HG02970 (cell line): Measurements from ENCODE around the gene GLRX3.
"Not testable (repeated sequence)": the region's sequence is repeated elsewhere in the genome, so short reads cannot be mapped to it uniquely, and the experiment has no call there.

Source experiments
- ATAC-seq: cut with Tn5 transposase; IDR thresholded peaks from one replicate; pipeline ENCODE4 v1.9.1; 2021; ENCODE audit warnings: mild to moderate bottlenecking, moderate library complexity, moderate number of reproducible peaks; ENCODE audit not compliant: unreplicated experiment, low FRiP score

The GLRX3 gene

DNA sequence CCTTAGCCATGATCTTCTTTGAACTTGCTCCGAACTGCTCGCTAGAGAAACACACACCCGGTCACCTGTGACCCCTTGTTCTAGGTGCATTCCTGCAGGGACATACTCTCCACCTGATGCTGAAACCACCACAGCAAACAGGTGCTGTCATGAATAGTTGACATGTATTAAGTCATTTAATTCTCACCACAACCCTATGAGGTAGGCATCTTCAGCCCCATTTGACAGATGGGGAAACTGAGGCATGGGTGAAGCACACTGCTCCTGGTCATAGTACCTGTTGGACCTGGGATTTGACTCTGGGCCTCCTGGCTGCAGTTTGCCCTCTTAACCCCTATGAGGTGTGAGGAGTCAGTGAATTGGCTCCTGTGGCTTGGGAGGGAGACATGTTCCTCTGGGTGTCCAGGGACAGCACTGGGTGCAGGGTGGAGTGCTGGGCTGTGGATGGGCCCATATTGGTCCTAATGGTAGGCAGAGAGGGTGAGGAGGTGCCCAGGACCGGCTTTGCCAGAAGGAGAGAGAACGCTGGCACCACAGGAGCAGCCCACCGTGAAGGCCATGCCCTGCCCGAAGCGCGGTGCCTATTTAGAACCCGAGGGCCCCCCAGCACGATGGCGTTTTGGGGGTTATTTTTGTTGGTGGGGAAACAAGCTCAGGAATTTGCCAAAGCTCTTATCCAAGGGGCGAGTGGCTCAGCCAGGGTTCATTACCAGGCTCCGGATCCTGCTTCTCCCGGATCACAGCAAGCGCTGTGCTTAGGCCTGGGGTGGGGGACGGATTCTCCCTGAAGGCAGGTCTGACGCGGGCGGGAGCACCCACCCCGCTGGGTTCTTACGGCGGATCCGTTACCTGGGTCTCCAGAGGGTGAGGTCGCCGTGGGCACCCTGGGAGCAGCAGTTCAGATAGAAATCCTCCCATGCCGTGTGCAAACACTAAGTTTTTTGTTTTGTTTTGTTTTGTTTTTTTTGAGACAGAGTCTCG, 52.3 kb downstream of the GLRX3 start:
- ATAC-seq: no peak

DNA sequence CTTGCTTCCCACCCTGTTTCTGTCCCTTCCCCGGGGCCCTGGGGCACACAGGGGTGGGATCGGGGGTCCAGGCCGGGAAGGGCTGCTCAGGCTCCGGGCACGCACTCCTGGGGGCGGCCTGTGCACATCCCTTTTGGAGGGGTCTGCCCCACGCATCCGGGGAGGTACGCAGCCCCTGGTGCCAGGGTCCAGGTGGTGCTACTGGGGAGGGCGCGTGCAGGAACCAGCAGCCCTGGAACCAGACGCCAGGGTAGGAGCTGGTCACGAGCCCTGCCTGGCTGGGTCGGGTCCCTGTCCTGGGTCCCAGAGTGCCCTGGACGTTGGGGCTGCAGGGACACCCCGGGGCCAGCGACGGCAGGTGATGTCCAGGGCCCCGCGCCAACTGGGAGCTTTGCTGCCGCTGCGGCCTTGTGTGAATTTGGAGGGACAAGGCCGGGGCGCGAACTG, 53.4 kb downstream of the GLRX3 start:
- ATAC-seq: no peak

DNA sequence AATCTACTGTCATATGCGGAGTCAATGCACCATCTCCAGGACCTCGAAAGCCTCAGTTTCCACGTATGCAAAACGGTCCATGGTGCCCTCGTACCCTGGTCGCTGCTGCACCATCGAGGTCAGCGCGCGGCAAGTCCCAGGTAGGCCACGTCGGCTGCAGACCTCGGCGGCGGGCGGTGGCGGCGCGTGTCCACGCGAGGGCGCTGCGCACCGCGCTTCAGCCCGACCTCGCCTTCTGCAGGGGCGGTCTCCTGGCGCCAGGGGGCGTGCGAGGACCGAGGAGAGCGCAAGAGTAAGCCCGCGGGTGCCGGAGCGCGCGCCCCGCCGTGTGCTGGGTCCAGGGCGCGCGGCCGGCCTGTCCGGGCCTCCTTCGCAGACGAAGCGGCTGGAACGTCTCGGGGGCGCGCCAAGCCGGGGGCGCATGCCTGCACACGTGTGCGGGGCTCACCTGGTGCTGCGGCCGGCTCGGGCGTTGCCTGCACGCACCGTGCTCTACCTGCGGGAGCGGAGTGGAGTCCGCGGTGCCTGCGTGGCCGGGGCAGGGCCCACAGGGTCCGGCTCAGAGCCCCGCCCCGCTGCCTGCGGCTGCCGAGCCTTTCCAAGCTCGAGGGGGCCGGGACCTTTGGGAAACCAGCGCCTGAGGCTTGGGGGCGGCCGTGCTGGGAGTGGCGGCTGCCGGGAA, 54.0 kb downstream of the GLRX3 start:
- ATAC-seq: peak; percentile 91

DNA sequence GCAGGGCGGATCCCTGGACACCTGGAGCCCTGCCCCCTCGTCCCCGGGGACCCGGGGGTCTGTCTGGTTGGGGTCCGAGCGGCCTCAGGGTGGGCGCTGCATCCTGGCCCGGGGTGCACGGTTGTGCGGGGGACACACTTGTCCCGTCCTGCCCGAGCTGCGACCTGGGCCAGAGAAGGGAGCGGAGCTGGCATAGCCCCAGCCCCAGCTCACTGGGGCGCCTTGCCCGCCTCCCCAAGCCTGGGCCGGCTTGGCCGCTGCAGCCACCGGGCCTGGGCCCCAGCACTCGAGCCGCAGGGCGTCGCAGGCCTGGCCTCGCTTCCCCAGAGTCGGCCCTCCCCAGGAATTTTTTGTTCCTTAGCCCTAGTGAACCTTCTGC, 54.5 kb downstream of the GLRX3 start:
- ATAC-seq: no peak

DNA sequence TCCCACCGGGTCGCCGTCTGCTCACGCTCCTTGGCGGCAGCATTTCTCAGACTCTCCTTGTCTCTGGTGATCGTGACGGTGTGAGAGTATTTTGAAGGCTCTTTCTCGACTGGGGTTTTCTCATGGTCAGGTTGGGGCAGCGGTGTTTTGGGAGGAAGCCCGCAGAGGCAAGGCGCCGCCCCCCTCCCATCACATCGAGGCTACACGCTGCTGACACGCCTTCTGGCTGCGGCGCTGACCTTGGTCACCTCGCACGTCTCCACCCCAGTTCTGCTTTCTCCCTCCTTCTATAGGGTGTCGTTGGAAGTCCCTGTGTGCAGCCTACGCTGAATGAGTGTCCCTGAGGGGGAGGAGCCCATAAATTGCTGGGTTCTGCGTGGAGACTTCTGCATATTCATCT, 55.2 kb downstream of the GLRX3 start:
- ATAC-seq: no peak

DNA sequence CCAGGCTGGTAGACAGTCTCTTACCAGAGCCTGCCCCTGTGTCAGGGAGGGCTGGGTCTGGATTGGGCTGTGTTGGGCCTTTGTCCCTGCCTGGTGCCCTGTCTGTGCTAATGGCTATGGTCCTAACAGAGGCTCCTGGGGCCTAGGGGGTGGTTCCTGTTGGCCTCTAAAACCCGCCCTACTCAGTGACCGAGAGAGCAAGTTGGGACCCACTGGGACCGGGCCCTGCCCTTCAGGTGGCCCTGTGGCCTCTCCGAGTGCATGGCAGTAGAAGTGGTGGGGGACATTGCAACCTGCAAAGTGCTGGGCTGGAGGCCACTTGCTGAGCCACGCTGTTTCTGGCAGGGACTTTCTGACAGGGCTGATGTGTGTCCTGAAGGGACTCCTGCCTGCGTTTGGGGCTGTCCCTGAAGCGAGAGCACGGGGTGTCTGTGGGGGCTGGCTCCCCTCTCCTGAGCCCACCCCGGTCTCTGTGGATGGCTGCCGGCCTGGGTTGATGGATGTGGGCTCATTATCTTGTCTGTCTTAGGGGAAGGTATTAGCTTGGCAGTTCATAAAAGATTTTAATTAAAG, 56.2 kb downstream of the GLRX3 start:
- ATAC-seq: no peak

DNA sequence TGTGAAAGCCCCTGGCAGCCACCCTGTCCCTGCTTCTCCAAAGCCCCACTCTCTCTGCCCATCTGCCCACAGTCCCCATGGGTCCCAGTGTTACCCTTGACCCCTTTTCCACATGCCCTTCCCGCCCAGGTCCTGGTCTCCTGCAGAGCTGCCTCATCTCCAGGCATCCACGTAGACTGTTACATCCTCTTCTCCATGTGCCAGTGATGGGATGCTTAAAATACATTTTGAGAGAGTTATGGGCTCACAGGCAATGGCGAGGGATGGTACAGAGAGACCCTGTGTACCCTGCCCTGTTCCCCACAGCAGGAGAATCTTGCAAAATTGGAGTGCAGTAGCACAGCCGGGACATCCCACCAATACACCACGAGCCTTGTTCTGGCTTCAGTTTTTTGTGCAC, 56.8 kb downstream of the GLRX3 start:
- no peak for ATAC-seq

DNA sequence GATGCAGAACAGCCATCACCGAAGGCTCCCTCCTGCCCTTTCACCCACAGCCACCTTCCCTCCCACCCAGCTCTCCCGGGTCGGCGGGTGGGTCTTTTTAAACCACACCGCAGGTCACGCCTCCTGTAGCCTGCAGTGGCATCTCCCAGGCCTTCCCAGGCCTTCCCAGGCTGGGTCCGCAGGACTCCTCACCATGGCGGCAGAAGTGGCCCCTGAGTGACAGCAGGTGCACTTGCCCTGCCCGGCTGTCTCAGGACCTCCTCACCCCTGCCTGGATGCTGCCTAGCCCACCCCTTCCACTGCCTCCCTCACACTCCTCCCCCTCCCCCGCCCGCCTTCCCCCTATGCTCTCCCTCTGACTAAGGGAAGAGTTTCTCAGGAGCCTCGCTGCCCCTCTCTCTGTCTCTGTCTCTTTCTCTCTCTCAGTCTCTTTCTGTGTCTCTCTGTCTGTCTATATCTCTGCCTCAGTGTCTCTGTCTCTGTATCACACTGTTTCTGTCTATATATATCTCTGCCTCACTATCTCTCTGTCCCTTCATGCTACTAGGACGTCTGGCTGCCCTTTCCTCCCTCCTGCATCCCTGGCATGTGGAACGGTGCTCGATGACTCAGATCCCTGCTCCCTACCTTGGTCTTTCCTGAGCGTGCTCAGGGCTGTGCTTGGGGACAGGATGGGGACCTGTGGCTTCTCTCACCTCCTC, 57.5 kb downstream of the GLRX3 start:
- ATAC-seq: no peak

DNA sequence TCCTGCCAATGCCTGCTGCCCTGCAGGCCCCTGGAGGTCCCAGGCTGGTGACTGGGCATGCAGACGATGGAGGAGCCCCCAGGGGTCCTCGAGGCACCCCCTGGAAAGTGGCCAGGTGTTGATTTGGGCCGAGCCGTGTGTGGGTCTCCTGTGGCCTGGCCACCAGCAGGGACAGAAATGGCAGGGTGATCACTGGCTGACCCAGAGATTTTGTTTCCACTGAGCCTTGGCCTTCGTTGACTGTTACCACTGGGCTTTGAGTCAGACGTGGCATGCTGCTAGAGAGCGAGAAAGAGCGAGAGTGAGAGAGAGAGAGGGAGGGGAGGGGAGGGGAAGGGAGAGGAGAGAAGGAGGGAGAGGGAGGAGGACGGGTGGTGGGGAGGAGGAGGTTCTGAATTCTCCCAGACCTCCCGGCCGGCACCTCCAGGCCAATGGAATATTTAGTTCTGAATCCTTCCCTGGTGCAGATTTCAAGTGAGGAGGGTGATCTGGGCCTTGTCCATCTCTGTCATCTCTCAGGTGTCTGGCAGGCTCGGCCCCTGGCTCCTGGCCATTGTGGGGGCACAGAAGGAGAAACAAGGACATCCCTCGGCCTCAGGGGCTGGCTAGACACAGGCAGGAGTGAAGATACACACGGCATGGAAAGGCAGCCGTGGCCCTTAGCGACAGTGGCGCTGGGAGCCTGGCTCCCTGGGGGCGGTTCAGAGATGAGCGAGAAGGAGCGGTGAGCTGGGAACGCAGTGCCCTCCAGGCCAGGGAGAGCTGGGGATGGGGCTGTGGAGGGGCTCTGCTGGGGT, 58.2 kb downstream of the GLRX3 start:
- no peak for ATAC-seq

DNA sequence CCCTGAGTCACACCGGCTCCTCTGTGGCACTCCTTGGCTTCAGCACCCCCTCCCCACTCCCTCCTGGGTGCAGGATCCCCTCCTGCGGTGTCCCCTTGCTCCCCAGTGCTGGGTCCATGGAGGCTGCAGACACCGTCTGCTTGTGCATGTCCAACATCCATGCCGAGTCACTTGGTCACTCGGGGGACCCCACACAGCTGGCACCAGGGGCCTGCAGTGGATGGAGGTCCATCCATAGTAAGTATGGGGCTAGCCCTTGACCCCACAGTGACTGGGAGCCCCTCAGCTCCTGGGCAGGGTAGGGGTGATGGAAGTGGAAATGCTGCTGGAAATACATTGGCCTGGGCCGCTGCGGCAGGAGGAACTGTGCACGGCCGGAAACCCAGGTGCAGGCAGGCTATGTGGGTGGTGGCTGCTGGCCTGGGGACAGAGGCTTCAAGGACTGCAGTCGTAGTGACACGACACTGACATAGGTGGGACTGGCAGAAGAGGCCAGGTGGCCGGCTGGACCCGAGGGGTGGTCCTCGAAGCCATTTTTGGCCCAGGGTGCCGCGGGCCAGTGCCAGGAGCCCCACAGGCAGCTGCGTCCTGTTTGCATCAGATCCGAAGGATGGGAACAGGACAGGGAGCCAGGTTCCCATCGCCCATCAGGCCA, 58.9 kb downstream of the GLRX3 start:
- ATAC-seq: no peak

DNA sequence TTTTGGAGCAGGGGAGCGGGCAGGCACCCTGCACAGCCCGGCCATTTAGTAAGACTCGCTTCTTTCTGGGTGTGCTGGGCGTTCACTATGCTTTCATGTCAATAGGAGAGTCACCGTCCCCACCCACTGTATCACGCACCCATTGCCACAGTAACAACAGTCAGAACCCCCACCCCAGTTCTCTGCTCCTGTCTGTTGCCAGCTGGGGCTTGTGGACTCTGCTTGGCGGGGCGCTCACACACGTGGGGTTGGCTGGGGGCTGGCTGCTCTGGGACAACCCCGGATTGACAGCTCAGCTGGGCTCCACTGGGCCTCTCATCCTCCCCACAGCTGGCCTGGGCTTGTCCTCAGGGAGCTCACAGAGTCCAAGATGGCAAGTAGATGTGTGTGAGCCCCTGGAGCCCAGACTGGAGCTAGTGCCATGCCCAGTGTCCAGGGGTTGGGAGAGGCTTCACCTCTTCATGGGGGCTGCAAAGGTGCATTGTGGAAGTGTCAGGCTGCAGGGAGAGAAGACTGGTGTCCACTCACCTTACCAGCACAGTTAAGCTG, 59.6 kb downstream of the GLRX3 start:
- ATAC-seq: no peak

DNA sequence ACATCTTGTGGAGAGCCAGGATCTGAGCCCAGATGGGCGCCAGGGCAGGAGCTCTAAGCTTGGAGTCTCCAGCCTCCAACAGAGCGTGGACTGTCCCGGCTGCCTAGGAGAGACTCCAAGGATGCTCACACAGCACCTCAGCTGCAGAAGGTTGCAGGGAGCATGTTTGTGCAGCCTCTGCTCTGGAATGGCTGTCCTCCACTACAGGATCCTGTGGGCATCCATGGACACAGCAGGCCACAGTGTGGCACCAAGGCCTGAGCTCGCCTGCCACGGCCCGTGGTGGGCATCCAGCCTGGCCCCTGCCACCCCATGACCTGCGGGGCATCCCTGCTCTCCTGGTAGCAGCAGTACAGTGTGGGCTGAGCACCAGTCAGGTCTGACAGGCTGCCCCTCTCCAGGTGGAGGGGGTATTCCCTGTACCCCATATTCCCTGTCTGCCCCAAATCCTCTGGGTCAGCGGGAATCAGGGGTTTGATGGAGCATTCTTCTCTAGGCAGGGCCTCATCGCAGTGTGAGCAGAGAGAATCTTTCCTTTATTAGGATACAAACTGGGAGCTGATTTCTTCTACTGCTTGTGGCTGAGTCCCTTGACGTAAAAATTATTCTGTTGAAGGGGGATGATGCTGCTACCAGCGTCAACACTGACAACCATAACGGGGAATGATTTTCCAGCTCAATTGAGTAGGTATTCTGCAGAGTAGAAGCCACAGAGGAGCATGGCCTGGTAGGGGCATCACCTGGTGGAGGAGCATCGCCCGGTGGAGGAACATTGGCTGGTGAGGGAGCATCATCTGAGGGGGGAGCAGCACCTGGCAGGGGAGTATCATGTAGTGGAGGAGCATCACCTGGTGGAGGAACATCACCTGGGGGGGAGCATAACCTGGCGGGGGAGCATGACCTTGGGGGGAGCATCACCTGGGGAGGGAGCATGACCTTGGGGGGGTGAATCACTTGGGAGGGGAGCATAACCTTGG, 60.6 kb downstream of the GLRX3 start:
- no peak for ATAC-seq

DNA sequence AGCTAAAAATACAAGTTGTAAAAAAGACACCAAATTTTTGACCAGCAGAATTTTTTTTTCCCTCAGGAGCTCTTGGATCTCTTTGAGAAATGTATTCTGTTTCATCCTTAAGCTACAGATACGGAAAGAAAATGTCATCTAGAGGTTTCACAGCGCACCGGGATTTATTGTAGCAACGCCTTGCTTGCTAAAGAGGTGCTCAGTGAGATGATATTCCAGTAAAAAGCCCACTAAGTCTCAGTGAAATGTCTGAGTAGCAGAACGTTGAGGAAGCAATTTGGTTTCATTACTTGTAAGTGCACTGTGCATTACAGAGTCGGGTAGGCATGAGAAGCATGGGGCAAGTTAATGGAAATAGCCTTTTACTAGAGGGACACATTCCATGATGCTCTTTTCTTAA, 62.5 kb downstream of the GLRX3 start:
- no peak for ATAC-seq

DNA sequence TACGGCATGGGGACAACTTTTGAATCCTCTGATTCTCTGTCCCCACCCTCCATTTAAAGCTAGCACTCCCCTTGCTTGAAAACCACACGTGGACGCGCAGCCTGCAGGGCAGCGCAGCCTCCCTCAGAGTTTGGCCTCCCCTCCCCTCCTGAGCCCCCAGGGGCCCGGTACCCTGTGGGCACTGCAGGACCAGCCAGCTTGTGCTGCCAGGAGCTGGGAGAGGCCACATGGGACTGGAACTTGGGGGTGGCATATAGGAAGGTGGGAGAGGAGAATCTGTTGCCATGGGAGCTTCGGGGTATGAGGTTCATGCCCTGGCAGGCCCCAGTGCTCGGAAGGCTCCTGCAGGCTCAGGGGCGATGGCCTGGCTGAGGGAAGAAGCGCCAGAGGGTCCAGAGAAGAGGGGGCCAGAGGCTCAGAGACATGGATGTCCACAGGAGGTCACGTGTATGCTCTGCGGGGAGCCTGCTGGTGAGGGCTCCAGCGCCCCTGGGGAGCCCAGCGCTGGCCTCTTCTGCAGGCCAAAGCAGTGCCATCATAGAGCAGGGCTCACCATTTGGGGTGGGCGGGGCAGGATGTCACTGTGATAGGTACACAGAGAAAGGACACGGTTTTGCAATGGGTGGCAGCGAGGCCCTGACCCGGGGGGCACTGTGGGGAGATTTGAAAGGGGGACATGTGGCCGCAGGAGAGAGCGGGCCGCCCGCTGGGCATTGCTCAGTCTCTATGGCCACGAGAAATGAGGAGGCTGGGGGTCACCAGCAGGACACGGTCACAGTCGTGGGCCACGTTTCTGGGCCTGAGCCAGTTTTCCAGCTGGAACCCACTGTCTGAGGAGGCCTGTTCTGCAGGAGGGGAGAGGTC, 64.2 kb downstream of the GLRX3 start:
- ATAC-seq: no peak

DNA sequence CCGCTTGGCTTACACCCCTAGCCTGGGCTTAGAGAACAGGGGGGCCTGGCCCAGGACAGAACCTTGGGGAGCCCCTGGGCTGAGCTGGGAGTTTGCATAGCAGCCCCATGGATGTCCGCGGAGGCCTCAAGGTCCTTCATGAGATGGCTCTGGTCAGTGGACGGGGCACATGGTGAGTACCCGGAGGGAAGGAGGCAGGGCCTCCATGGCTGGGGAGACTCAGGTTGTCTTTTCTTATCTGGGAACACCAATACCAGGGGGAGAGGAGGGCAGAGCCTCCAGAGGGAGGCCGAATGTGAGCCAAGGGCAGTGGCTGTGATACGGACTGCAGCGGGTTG, 64.8 kb downstream of the GLRX3 start:
- ATAC-seq: no peak

DNA sequence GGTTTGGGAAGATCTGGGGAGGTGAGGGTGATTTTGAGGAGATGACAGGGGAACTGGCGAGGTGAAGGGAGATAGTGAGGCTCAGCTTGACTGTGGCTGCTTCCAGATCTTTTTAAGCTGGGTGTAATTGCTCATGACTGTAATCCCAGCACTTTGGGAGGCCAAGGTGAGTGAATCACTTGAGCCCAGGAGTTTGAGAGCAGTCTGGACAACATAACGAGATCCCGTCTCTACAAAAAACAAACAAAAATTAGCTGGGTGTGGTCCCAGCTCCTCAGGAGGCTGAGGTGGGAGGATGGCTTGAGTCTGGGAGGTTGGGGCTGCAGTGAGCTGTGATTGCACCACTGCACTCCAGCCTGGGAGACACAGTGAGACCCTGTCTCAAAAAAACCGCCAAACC, 66.0 kb downstream of the GLRX3 start:
- not testable (repeated sequence) for ATAC-seq

DNA sequence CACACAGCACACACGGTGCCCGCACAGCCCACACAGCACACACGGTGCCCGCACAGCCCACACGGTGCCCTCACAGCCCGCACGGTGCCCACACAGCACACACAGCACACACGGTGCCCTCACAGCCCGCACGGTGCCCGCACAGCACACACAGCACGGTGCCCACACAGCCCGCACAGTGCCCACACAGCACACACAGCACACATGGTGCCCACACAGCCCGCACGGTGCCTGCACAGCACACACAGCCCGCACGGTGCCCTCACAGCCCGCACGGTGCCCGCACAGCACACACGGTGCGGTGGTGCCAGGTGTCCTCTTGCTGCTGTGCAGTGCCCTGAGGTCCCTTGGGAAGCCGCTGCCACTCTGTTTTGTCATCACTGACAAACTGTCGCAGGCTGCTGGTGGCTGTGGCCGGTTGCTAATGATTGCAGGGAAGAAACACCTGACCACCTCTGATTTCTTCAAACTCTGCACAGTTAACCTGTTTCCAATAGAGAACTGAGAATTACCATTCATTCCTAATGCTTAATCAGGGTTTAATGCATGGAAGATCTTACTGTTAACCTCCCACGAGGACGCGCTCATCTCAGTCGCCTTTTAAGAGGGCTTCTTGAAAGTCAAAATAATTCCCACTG, 66.9 kb downstream of the GLRX3 start:
- ATAC-seq: no peak
